Ectodermal cell (in vitro differentiated cells): ENCODE data around the gene ERP44.

Source experiments
- H3K27ac ChIP-seq: 2 replicates; pipeline ENCODE4 v1.7.0; 2013; ENCODE audit warnings: mild to moderate bottlenecking, low read depth, low read length; ENCODE audit not compliant: insufficient read depth, poor library complexity, severe bottlenecking
- H3K27me3 ChIP-seq: 2 replicates; pipeline ENCODE4 v1.7.0; 2013; ENCODE audit warnings: mild to moderate bottlenecking, low read length; ENCODE audit not compliant: insufficient read depth, control insufficient read depth, poor library complexity, severe bottlenecking
- H3K36me3 ChIP-seq: one replicate; pipeline ENCODE4 v1.7.0; 2013; ENCODE audit warnings: low read length; ENCODE audit not compliant: control insufficient read depth, insufficient read depth
- H3K4me1 ChIP-seq: one replicate; pipeline ENCODE4 v1.7.0; 2013; ENCODE audit warnings: low read length; ENCODE audit not compliant: control insufficient read depth, insufficient read depth
- H3K4me3 ChIP-seq: 2 replicates; pipeline ENCODE4 v1.7.0; 2013; ENCODE audit warnings: low read depth, low read length, control low read depth; ENCODE audit not compliant: insufficient read depth
- H3K9me3 ChIP-seq: 2 replicates; pipeline ENCODE4 v1.7.0; 2013; ENCODE audit warnings: mild to moderate bottlenecking, low read length, moderate library complexity; ENCODE audit not compliant: control insufficient read depth
- WGBS, 2 experiments: methylation state at CpG; one replicate each; pipeline ENCODE4 v1.1.7; 2013; ENCODE audit warnings: missing lambda C conversion rate in 2 of 2; 5-methylcytosine and 5-hydroxymethylcytosine counted together

Gene ERP44

DNA sequence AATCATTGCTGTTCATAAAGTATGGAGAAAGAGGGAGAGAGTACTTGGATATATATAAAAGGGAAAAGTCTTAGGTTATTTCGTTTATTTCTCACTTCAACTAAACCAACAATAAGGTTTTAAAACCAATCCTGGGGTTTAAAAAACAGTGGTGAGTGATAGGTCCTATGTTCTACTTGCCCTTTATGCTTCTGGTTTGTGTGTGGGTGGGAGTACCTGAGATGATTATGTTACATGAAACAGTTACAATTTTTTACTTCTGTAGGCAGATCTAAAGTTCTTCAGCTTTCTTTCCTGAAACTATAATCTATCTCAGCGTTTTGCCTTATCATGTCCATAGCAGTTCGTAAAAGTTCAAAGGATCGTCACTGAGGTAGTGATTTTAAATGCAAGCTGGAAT is 143.2 kb downstream of the ERP44 start:
- H3K4me3 ChIP-seq = no peak overlapping the region
- no peaks in the 10 kb centered on the region for H3K36me3 ChIP-seq
- H3K9me3 ChIP-seq = no peaks in the 10 kb centered on the region
- 94 to 97% methylated on average over 3 of the region's 4 CpGs for WGBS, 2 experiments
- H3K27me3 ChIP-seq = no peaks in the 10 kb centered on the region
- H3K4me1 ChIP-seq = no peaks in the 10 kb centered on the region
- H3K27ac ChIP-seq = no peak overlapping the region

DNA sequence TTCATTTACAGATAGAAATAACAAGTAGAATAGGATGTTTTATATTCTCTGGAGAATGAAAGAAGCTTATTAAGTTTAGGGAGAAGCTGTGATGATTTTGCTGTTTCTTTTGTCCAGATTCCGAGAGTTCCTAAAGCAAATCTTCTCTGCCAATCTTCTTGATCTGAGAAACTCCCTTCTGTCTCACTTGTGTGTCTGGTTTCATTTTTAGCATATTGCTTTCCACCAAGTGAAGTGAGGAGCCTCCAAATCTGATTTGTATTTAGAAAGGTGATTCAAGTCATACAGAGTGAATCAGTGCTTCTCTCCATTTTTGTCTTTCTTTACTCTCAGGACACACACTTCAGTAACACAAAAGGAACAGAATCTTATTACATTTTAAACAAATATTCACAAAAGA is 144.0 kb downstream of the ERP44 start:
- no peaks in the 10 kb centered on the region for H3K9me3 ChIP-seq
- H3K27me3 ChIP-seq = no peaks in the 10 kb centered on the region
- WGBS, 2 experiments = 87 to 100% methylated on average over 1 of the region's 1 CpG
- no peak overlapping the region for H3K27ac ChIP-seq
- H3K4me3 ChIP-seq = no peak overlapping the region
- no peaks in the 10 kb centered on the region for H3K4me1 ChIP-seq
- H3K36me3 ChIP-seq = no peaks in the 10 kb centered on the region

GRCh38 chr9:99953861-99954507 is 144.8 kb downstream of the ERP44 start:
- no peaks in the 10 kb centered on the region for H3K9me3 ChIP-seq
- H3K4me1 ChIP-seq = no peaks in the 10 kb centered on the region
- no peaks in the 10 kb centered on the region for H3K27me3 ChIP-seq
- H3K27ac ChIP-seq = no peak overlapping the region
- H3K4me3 ChIP-seq = no peak overlapping the region
- no peaks in the 10 kb centered on the region for H3K36me3 ChIP-seq
- WGBS, 2 experiments = 84 to 98% methylated on average over 2 to 3 of the region's 3 CpGs

DNA sequence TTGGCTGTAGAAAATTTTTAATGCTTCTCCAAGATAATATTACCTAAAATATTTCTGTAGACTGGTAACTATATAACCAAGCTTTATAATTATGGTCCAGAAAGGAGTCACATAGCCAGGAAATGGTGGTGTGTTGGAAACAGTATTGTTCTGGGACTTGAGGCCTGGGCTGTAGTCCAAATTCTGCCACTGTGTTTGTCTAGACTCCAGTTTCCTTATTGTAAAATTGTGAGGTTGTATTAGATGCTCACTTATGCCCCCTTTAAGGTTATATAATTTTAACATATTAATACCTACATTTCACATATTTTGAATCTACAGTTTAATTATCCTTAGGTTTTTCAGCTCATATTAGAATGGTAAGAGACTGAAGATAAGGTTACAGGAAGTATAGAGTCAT is 149.9 kb downstream of the ERP44 start:
- Histone ChIP-seq H3K27me3 (no peaks in the 10 kb centered on the region), H3K4me1 (no peaks in the 10 kb centered on the region), H3K4me3 (no peak overlapping the region), H3K27ac (no peak overlapping the region), H3K9me3 (no peaks in the 10 kb centered on the region), H3K36me3 (no peaks in the 10 kb centered on the region)

DNA sequence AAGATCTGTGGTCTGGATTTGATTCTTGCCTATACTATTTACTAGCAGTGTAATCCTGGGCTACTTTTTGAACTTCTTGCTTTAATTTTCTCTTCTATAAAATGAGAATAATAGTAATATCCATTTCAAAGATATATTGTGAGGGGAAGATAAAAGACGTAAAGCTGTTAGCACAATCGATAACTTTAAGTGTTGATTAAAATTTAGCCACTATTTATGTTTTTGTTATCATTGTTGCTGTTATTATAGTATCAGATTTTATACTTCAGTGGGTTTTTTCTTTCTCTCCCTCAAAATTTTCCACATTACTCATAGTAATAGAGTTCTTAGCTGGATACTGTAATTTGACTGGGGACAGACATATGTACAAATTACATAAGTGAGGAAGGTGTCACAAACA is 150.3 kb downstream of the ERP44 start:
- H3K27me3 ChIP-seq = no peaks in the 10 kb centered on the region
- WGBS, 2 experiments = 100% methylated on average over 2 of the region's 2 CpGs; no CpG with 5 or more reads in 1 of the 2 experiments
- H3K27ac ChIP-seq = no peak overlapping the region
- no peaks in the 10 kb centered on the region for H3K9me3 ChIP-seq
- no peaks in the 10 kb centered on the region for H3K4me1 ChIP-seq
- H3K36me3 ChIP-seq = no peaks in the 10 kb centered on the region
- H3K4me3 ChIP-seq = no peak overlapping the region

GRCh38 chr9:99947395-99947794 is 151.4 kb downstream of the ERP44 start:
- no peaks in the 10 kb centered on the region for H3K36me3 ChIP-seq
- H3K4me3 ChIP-seq = no peak overlapping the region
- no peaks in the 10 kb centered on the region for H3K4me1 ChIP-seq
- H3K27ac ChIP-seq = no peak overlapping the region
- H3K27me3 ChIP-seq = no peaks in the 10 kb centered on the region
- 64 to 76% methylated on average over 2 to 3 of the region's 3 CpGs for WGBS, 2 experiments
- H3K9me3 ChIP-seq = no peaks in the 10 kb centered on the region

DNA sequence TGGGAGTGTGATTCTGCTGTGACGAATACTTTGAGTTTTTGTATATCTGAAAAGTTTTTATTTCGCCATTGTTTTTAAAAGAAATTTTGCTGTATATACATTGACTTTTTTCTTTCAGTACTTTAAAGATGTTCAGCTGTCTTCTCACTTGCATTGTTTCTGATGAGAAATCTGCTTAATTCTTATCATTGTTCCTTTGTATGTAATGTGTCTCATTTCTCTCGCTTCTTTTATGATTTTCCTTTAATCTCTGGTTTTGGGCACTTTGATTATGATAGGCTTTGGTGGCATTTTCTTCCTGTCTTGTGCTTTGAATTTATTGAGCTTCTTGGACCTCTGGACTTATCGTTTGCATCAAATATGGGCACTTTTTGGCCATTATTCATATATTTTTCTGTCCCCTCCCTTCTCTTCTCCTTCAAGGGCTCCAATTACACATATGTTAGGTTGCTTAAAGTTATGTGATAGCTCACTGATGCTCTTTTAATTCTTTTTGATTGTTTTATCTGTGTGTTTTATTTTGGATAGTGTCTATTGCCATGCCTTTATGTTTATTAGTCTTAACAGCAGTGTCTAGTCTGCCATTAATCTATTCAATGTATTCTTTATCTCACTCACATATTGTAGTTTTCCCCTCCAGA is 161.7 kb downstream of the ERP44 start:
- 87 to 91% methylated on average over 2 to 4 of the region's 4 CpGs for WGBS, 2 experiments
- Histone ChIP-seq H3K9me3 (no peaks in the 10 kb centered on the region), H3K27me3 (no peaks in the 10 kb centered on the region), H3K27ac (no peak overlapping the region), H3K36me3 (no peaks in the 10 kb centered on the region), H3K4me1 (no peaks in the 10 kb centered on the region), H3K4me3 (no peak overlapping the region)

- Histone ChIP-seq H3K27me3 (no peaks in the 10 kb centered on the region), H3K36me3 (peaks cover 10% of the 10 kb centered on the region), H3K27ac (no peak overlapping the region), H3K9me3 (no peaks in the 10 kb centered on the region), H3K4me1 (no peaks in the 10 kb centered on the region), H3K4me3 (no peak overlapping the region)
- WGBS, 2 experiments = 90 to 95% methylated on average over 6 of the region's 6 CpGs
Measured at GRCh38 chr9:99931155-99931840, 167.5 kb downstream of the ERP44 start.

DNA sequence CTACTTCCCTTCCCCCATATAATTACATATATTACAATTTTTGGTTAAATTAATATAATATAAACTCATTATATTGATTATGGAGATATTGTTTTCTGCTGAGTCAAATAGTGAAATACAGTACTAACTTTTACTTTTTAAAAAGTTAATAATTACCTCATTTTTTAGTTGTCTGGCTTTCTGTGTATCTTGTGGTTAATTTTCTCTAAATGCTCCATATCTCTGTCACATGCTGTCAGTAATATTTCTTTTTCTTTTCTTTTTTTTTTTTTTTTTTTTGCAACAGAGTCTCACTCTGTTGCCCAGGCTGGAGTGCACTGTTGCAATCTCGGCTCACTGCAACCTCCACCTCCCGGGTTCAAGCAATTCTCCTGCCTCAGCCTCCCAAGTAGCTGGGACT is 169.1 kb downstream of the ERP44 start:
- Histone ChIP-seq H3K4me3 (no peak overlapping the region), H3K27me3 (no peaks in the 10 kb centered on the region), H3K27ac (no peak overlapping the region), H3K4me1 (no peaks in the 10 kb centered on the region), H3K36me3 (peaks cover 10% of the 10 kb centered on the region), H3K9me3 (no peaks in the 10 kb centered on the region)
- WGBS, 2 experiments = 96 to 97% methylated on average over 2 of the region's 2 CpGs
